ENCODE data around the gene DHX58.

DNA sequence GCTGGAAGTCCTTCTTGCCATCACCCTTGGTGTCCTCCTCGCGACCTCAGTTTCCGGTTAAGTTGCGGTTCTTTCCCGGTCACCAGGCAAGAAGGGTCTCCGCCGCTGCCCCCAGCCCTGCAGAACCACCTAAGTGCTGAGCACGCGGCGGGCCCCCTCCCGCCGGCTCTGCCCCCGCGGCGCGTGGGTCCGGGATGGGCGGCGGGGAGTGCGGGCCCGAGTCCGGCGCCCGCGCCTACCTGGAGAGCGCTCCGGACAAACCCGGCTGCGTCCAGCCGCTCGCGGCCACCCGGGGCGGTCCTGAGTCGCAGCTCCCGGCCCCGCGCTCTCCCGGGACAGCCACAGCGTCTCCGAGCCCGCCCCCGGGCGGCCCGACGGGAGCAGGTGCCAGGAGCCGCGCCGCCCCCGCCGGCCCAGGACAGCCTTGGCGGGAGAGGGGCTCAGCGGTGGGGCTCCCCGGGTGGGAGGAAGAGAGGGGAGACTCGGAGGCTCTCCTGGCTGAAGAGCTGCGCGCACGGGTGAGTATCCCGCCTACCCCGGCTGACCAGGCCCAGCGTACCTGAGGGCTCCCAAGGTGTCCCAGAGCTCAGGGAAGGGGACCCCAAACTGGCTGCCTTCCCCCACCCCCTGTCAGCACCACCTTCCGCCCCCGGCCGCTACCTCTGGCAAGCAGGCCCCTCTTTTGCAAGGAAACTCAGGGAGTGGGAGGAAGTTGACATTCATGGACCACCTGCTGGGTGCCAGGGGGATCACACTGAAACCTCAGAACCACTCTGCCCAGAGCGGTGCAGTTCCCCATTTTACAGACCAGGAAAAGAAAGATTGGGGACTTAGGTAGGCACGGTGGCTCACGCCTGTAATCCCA, 40.0 kb downstream of the DHX58 start:
- TF ChIP-seq, protein P1, sequence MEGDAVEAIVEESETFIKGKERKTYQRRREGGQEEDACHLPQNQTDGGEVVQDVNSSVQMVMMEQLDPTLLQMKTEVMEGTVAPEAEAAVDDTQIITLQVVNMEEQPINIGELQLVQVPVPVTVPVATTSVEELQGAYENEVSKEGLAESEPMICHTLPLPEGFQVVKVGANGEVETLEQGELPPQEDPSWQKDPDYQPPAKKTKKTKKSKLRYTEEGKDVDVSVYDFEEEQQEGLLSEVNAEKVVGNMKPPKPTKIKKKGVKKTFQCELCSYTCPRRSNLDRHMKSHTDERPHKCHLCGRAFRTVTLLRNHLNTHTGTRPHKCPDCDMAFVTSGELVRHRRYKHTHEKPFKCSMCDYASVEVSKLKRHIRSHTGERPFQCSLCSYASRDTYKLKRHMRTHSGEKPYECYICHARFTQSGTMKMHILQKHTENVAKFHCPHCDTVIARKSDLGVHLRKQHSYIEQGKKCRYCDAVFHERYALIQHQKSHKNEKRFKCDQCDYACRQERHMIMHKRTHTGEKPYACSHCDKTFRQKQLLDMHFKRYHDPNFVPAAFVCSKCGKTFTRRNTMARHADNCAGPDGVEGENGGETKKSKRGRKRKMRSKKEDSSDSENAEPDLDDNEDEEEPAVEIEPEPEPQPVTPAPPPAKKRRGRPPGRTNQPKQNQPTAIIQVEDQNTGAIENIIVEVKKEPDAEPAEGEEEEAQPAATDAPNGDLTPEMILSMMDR (IDR thresholded peaks at IDR 0.05 in 8 of 11, conservative IDR thresholded peaks at IDR 0.05 in 3 of 11) = no peak
- TF ChIP-seq POLR2A (IDR thresholded peaks at IDR 0.05) = no peak

All from spleen (tissue), 7 donors.